HCT116 (cell line): ENCODE measurements around the gene PRDM8. TPM values are rescaled to one million over a fixed set of nuclear protein-coding genes. Genes with fewer than 3 reads are reported as not detected.

Experiments used
- ATAC-seq: fragments of 200-7000 bp; cut with Tn5 transposase; 2 replicates; pipeline ENCODE4 v1.9.1; 2020; ENCODE audit warnings: mild to moderate bottlenecking, moderate library complexity
- BruUV-seq: library from RNA; stranded (reverse); fragments of 400-500 nt; replicated peaks from 2 replicates; lab custom pipeline; 2021; lab: Mats Ljungman, UMichigan
- CTCF ChIA-PET: fragments of 300-600 bp; sonication (Branson Sonifier 250); formaldehyde crosslinking; loops from one replicate; lab custom pipeline; 2021; ENCODE audit warnings: antibody characterized with exemption; lab: Charles Lee
- POLR2A ChIA-PET: fragments of 300-600, 350-600 bp; sonication (Branson Sonifier 250); formaldehyde crosslinking; loops from one replicate; lab custom pipeline; 2021; ENCODE audit warnings: antibody characterized with exemption; lab: Charles Lee
- RAD21 ChIA-PET, 2 experiments: fragments of 300-600 bp; sonication (Branson Sonifier 250); formaldehyde crosslinking; loops; one replicate each; lab custom pipeline; 2023; ENCODE audit warnings: low total read pairs in 2 of 2; ENCODE audit not compliant: uncharacterized antibody in 2 of 2, unreplicated experiment in 2 of 2, low non-redundant PET in 1 of 2; lab: Charles Lee
- DNase-seq: peaks from one replicate; pipeline ENCODE4 v3.0.0-alpha.2; 2010; ENCODE audit warnings: low read depth, low spot score
- H2AFZ ChIP-seq: fragments of 200-600 bp; shearing (Covaris generic), sonication (generic); 2 replicates; pipeline ENCODE4 v1.6.1; 2017; ENCODE audit warnings: low read depth, mixed run types, mixed read lengths, antibody characterized with exemption, low read length; ENCODE audit not compliant: poor library complexity, severe bottlenecking
- H3K27ac ChIP-seq: 2 replicates; pipeline ENCODE4 v1.5.1; 2012; ENCODE audit warnings: low read depth, low read length
- H3K27me3 ChIP-seq: fragments of 200-600 bp; sonication (generic); 2 replicates; pipeline ENCODE4 v1.6.1; 2016; ENCODE audit warnings: mixed run types, low read length, mixed read lengths; ENCODE audit not compliant: insufficient read depth
- H3K36me3 ChIP-seq, 2 experiments: fragments of 200-500 bp in 1 of 2; fragments of 200-600 bp in 1 of 2; sonication (Bioruptor generic) in 1 of 2; sonication (generic) in 1 of 2; 2 replicates each; pipeline versions ENCODE4 v1.5.1 to v1.6.1; 2014 to 2016; ENCODE audit warnings: low read length in 2 of 2, inconsistent platforms in 1 of 2, mixed read lengths in 1 of 2, mixed run types in 1 of 2; ENCODE audit not compliant: insufficient read depth in 2 of 2, control insufficient read depth in 1 of 2
- H3K4me1 ChIP-seq, 2 experiments: fragments of 200-600 bp in 1 of 2; sonication (generic) in 1 of 2; 2 replicates each; pipeline versions ENCODE4 v1.5.1 to v1.6.1; 2012 to 2017; ENCODE audit warnings: low read length in 2 of 2, inconsistent platforms in 1 of 2, mild to moderate bottlenecking in 1 of 2, mixed read lengths in 1 of 2, mixed run types in 1 of 2, moderate library complexity in 1 of 2; ENCODE audit not compliant: insufficient read depth in 2 of 2, control insufficient read depth in 1 of 2
- H3K4me2 ChIP-seq: fragments of 200-600 bp; sonication (generic); 2 replicates; pipeline ENCODE4 v1.6.1; 2017; ENCODE audit warnings: mixed run types, low read length, mixed read lengths
- H3K4me3 ChIP-seq, 2 experiments: fragments of 200-600 bp in 1 of 2; sonication (generic) in 1 of 2; replicated peaks in 1 of 2; 2 replicates each; pipeline ENCODE4 v1.5.1; 2011 to 2016; ENCODE audit warnings: low read length in 2 of 2, control low read depth in 1 of 2, low read depth in 1 of 2, mild to moderate bottlenecking in 1 of 2, mixed read lengths in 1 of 2, mixed run types in 1 of 2
- H3K79me2 ChIP-seq: fragments of 200-600 bp; sonication (generic); 2 replicates; pipeline ENCODE4 v1.6.1; 2017; ENCODE audit warnings: mild to moderate bottlenecking, mixed run types, low read length, moderate library complexity, mixed read lengths; ENCODE audit not compliant: insufficient read depth
- H3K9ac ChIP-seq: fragments of 200-600 bp; sonication (generic); 2 replicates; pipeline ENCODE4 v1.6.1; 2016; ENCODE audit warnings: low read length, mixed read lengths
- H3K9me2 ChIP-seq: fragments of 200-600 bp; sonication (generic), shearing (Covaris generic); 2 replicates; pipeline ENCODE4 v1.6.1; 2017; ENCODE audit warnings: mixed run types, mild to moderate bottlenecking, moderate library complexity; ENCODE audit not compliant: insufficient read depth
- H3K9me3 ChIP-seq, 2 experiments: fragments of 200-500 bp in 1 of 2; fragments of 200-600 bp in 1 of 2; sonication (Bioruptor generic) in 1 of 2; sonication (generic) in 1 of 2; 2 replicates each; pipeline ENCODE4 v1.6.1; 2014 to 2017; ENCODE audit warnings: low read length in 2 of 2, mixed read lengths in 2 of 2, inconsistent platforms in 1 of 2, low read depth in 1 of 2, mild to moderate bottlenecking in 1 of 2, mixed run types in 1 of 2, moderate library complexity in 1 of 2; ENCODE audit not compliant: control insufficient read depth in 1 of 2, insufficient read depth in 1 of 2
- H4K20me1 ChIP-seq: fragments of 200-600 bp; sonication (generic), shearing (Covaris generic); 2 replicates; pipeline ENCODE4 v1.6.1; 2017; ENCODE audit warnings: mixed run types, mild to moderate bottlenecking, moderate library complexity; ENCODE audit not compliant: insufficient read depth
- ATF3 ChIP-seq: IDR thresholded peaks from 2 replicates; pipeline ENCODE4 v1.6.1; 2012
- CEBPB ChIP-seq: IDR thresholded peaks from 2 replicates; pipeline ENCODE4 v1.6.1; 2012; ENCODE audit warnings: low read depth
- CTCF ChIP-seq, 3 experiments: fragments of 200-600 bp in 1 of 3; sonication (generic) in 1 of 3; IDR thresholded peaks in 2 of 3; conservative IDR thresholded peaks in 1 of 3; 2 replicates each; pipeline ENCODE4 v1.5.1; 2012 to 2017; ENCODE audit warnings: low read depth in 2 of 3, low read length in 2 of 3, antibody characterized with exemption in 1 of 3, borderline replicate concordance in 1 of 3, control low read depth in 1 of 3, mild to moderate bottlenecking in 1 of 3, mixed read lengths in 1 of 3, mixed run types in 1 of 3, moderate library complexity in 1 of 3; ENCODE audit not compliant: insufficient read depth in 1 of 3
- POLR2A ChIP-seq: IDR thresholded peaks from 2 replicates; pipeline ENCODE4 v1.7.0; 2011; ENCODE audit warnings: borderline replicate concordance; ENCODE audit not compliant: insufficient read depth, insufficient read length; ENCODE audit errors: extremely low read depth
- POLR2AphosphoS5 ChIP-seq: IDR thresholded peaks from 2 replicates; pipeline ENCODE4 v1.6.1; 2011; ENCODE audit warnings: mild to moderate bottlenecking, low read depth, low read length, moderate library complexity
- RAD21 ChIP-seq: IDR thresholded peaks from 2 replicates; pipeline ENCODE4 v1.6.1; 2012; ENCODE audit warnings: low read depth, mild to moderate bottlenecking
- SIN3A ChIP-seq: IDR thresholded peaks from 2 replicates; pipeline ENCODE4 v1.6.1; 2012; ENCODE audit warnings: low read depth
- SRF ChIP-seq: IDR thresholded peaks from 2 replicates; pipeline ENCODE4 v1.6.1; 2012; ENCODE audit warnings: low read depth
- YY1 ChIP-seq: IDR thresholded peaks from 2 replicates; pipeline ENCODE4 v1.6.1; 2011; ENCODE audit warnings: low read length, low read depth, moderate library complexity, mild to moderate bottlenecking; ENCODE audit not compliant: insufficient replicate concordance; ENCODE audit errors: extremely low read depth
- ZFX ChIP-seq: fragments of 450-650 bp; IDR thresholded peaks from 2 replicates; pipeline ENCODE4 v1.6.1; 2017
- ZNF274 ChIP-seq: fragments of 200-500 bp; sonication (Bioruptor generic); IDR thresholded peaks from 2 replicates; pipeline ENCODE4 v1.6.1; 2014; ENCODE audit warnings: mild to moderate bottlenecking, low read depth, low read length, inconsistent platforms
- intact Hi-C: fragments of 100-400 bp; cut with micrococcal nuclease; formaldehyde crosslinking; loops from 2 replicates; pipeline ENCODE4 v1.10.0; 2022
- total RNA-seq: library from RNA; stranded (reverse); gene quantifications from one replicate; pipeline ENCODE4 v1.2.1, GENCODE V29; 2021; ENCODE audit not compliant: unreplicated experiment

The PRDM8 gene
- total RNA-seq, 1 experiment from 2014 or later, result 1.4 TPM

- Histone ChIP-seq H3K9me2 (no peaks in the 10 kb centered on the region), H3K27me3 (peaks cover 14% of the 10 kb centered on the region), H2AFZ (no peak overlapping the region), H3K4me3 (no peak overlapping the region), H3K4me2 (no peak overlapping the region), H3K79me2 (no peaks in the 10 kb centered on the region), H4K20me1 (no peaks in the 10 kb centered on the region), H3K36me3 (no peaks in the 10 kb centered on the region), H3K4me1 (no peaks in the 10 kb centered on the region), H3K9me3 (no peaks in the 10 kb centered on the region), H3K9ac (no peak overlapping the region), H3K27ac (no peak overlapping the region)
- ChIA-PET POLR2A (no interaction called here), CTCF (interaction anchor here (1.5 kb wide), 1 partner anchor 11 kb away, joined by 9 read pairs; no protein-coding TSS in a partner anchor), RAD21 (no interaction called here)
- no peak for DNase-seq
- TF ChIP-seq ATF3, result no peak
- TF ChIP-seq RAD21, result no peak
- no peak for TF ChIP-seq POLR2A
- no peak for TF ChIP-seq YY1
- TF ChIP-seq ZFX, result no peak
- TF ChIP-seq ZNF274, result no peak
- TF ChIP-seq CEBPB, result no peak
- TF ChIP-seq SRF, result no peak
- TF ChIP-seq CTCF (IDR thresholded peaks at IDR 0.05 in 2 of 3, conservative IDR thresholded peaks at IDR 0.05 in 1 of 3; ENCODE audit: borderline replicate concordance in 1 of 3, insufficient read depth in 1 of 3, low read depth in 2 of 3, low read length in 2 of 3), result no peak
- TF ChIP-seq SIN3A, result no peak
- TF ChIP-seq POLR2AphosphoS5, result no peak
- no TSS peak for BruUV-seq
- ATAC-seq, result no peak
- intact Hi-C loops, result no loop called here
Measured at GRCh38 chr4:80213117-80213815, 16.0 kb downstream of the PRDM8 start.
